Neural cell (in vitro differentiated cells): ENCODE measurements around the gene FJX1. TPM values are rescaled to one million over a fixed set of nuclear protein-coding genes. Genes with fewer than 3 reads are reported as not detected.
"Not testable (repeated sequence)": the region's sequence is repeated elsewhere in the genome, so short reads cannot be mapped to it uniquely, and the experiment has no call there.

Experiments
- H2AFZ ChIP-seq: fragments of 200-600, 300-800 bp; sonication (generic), shearing (Covaris generic); 2 replicates; pipeline ENCODE4 v1.6.0; 2014; ENCODE audit warnings: low read depth, mild to moderate bottlenecking, antibody characterized with exemption, low read length, moderate library complexity
- H3F3A ChIP-seq: fragments of 200-600 bp; shearing (Covaris generic); 2 replicates; pipeline ENCODE4 v1.6.1; 2016; ENCODE audit warnings: mild to moderate bottlenecking, moderate library complexity, mixed read lengths, antibody characterized with exemption, low read length; ENCODE audit not compliant: insufficient read depth, poor library complexity, severe bottlenecking
- H3K27ac ChIP-seq: fragments of 200-600, 300-800 bp; sonication (generic), shearing (Covaris generic); 2 replicates; pipeline ENCODE4 v1.5.1; 2014; ENCODE audit warnings: mild to moderate bottlenecking, low read length, moderate library complexity
- H3K27me3 ChIP-seq: fragments of 300-800, 200-600 bp; sonication (generic), shearing (Covaris generic); 2 replicates; pipeline ENCODE4 v1.6.0; 2014; ENCODE audit warnings: mild to moderate bottlenecking, low read depth, low read length, moderate library complexity; ENCODE audit not compliant: insufficient read depth
- H3K36me3 ChIP-seq: fragments of 300-800, 200-600 bp; sonication (generic), shearing (Covaris generic); 2 replicates; pipeline ENCODE4 v1.5.1; 2014; ENCODE audit warnings: mild to moderate bottlenecking, antibody characterized with exemption, low read length, moderate library complexity; ENCODE audit not compliant: insufficient read depth
- H3K4me2 ChIP-seq: fragments of 300-800, 200-600 bp; sonication (generic), shearing (Covaris generic); 2 replicates; pipeline ENCODE4 v1.6.0; 2014; ENCODE audit warnings: mild to moderate bottlenecking, low read length
- H3K4me3 ChIP-seq: fragments of 300-800, 200-600 bp; sonication (generic), shearing (Covaris generic); 2 replicates; pipeline ENCODE4 v1.5.1; 2014; ENCODE audit warnings: mild to moderate bottlenecking, low read length, moderate library complexity
- H3K79me2 ChIP-seq: fragments of 200-600 bp; shearing (Covaris generic); replicated peaks from 2 replicates; pipeline ENCODE4 v1.6.0; 2014; ENCODE audit warnings: mild to moderate bottlenecking, low read length, moderate library complexity; ENCODE audit not compliant: insufficient read depth
- H3K9ac ChIP-seq: fragments of 300-800, 200-600 bp; sonication (generic), shearing (Covaris generic); 2 replicates; pipeline ENCODE4 v1.6.1; 2016; ENCODE audit warnings: mild to moderate bottlenecking, low read length, mixed read lengths
- H3K9me2 ChIP-seq: fragments of 200-600 bp; shearing (Covaris generic); 2 replicates; pipeline ENCODE4 v1.6.1; 2016; ENCODE audit warnings: mild to moderate bottlenecking, low read length, mixed read lengths; ENCODE audit not compliant: insufficient read depth
- H3K9me3 ChIP-seq: fragments of 200-600, 300-800 bp; sonication (generic), shearing (Covaris generic); 2 replicates; pipeline ENCODE4 v1.6.1; 2016; ENCODE audit warnings: mild to moderate bottlenecking, mixed run types, low read length, moderate library complexity, mixed read lengths
- H4K20me1 ChIP-seq: fragments of 200-600 bp; shearing (Covaris generic); 2 replicates; pipeline ENCODE4 v1.6.1; 2016; ENCODE audit warnings: mild to moderate bottlenecking, mixed run types; ENCODE audit not compliant: insufficient read depth
- EP300 ChIP-seq: fragments of 450-650 bp; conservative IDR thresholded peaks from 2 replicates; pipeline ENCODE4 v1.6.1; 2014; ENCODE audit warnings: antibody characterized with exemption, mild to moderate bottlenecking, moderate library complexity; ENCODE audit not compliant: poor library complexity, severe bottlenecking
- EZH2 ChIP-seq: fragments of 200-600, 300-800 bp; shearing (Covaris generic), sonication (generic); IDR thresholded peaks from 2 replicates; pipeline ENCODE4 v1.6.1; 2014; ENCODE audit warnings: antibody characterized with exemption, low read length, borderline replicate concordance, mild to moderate bottlenecking; ENCODE audit not compliant: insufficient read depth, poor library complexity, severe bottlenecking
- MXI1 ChIP-seq: fragments of 450-650 bp; conservative IDR thresholded peaks from 2 replicates; pipeline ENCODE4 v1.6.1; 2014; ENCODE audit warnings: antibody characterized with exemption, mild to moderate bottlenecking; ENCODE audit not compliant: poor library complexity, severe bottlenecking
- POLR2AphosphoS5 ChIP-seq: IDR thresholded peaks from 2 replicates; pipeline ENCODE4 v1.6.1; 2012
- RAD21 ChIP-seq: fragments of 450-650 bp; conservative IDR thresholded peaks from 2 replicates; pipeline ENCODE4 v1.6.1; 2014; ENCODE audit warnings: antibody characterized with exemption, mild to moderate bottlenecking, moderate library complexity
- SMC3 ChIP-seq: fragments of 450-650 bp; conservative IDR thresholded peaks from 2 replicates; pipeline ENCODE4 v1.6.1; 2014; ENCODE audit warnings: antibody characterized with exemption, mild to moderate bottlenecking, moderate library complexity; ENCODE audit not compliant: poor library complexity
- TAF1 ChIP-seq: IDR thresholded peaks from 2 replicates; pipeline ENCODE4 v1.6.1; 2012; ENCODE audit warnings: low read depth
- polyA plus RNA-seq: library from polyadenylated mRNA; depleted of rRNA; stranded (reverse); fragments of >200 nt; gene quantifications from 2 replicates; pipeline ENCODE4 v1.2.3, GENCODE V29; 2014
- TF ChIP-seq, protein P1 (sequence below): fragments of 450-650 bp; IDR thresholded peaks from 2 replicates; pipeline ENCODE4 v1.5.1; 2014; ENCODE audit warnings: antibody characterized with exemption, mild to moderate bottlenecking, moderate library complexity; ENCODE audit not compliant: poor library complexity, severe bottlenecking
- TF ChIP-seq, protein P2 (sequence below): IDR thresholded peaks from 2 replicates; pipeline ENCODE4 v1.6.1; 2012; ENCODE audit warnings: borderline replicate concordance

Gene FJX1
- polyA plus RNA-seq, 1 donor from 2014 or later = 56.3 TPM

DNA sequence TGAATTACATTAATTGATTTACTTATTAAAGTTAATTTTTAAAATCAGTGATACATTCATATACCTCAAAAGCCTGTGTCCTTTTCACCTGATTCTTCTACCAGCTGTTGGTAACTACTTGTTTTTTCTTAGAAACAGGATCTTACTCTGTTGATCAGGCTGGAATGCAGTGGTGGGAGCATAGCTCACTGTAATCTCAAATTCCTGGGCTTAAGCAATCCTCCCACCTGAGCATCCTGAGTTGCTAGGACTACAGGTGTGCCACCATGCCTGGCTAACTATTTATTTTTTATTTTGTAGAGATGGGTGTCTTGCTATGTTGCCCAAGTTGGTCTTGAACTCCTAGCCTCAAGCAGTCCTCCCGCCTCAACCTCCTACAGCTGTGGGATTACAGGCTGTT is 49.0 kb downstream of the FJX1 start:
- Histone ChIP-seq H3K9ac (no peak overlapping the region), H3K27ac (no peak overlapping the region), H3K79me2 (peaks cover 71% of the 10 kb centered on the region)

DNA sequence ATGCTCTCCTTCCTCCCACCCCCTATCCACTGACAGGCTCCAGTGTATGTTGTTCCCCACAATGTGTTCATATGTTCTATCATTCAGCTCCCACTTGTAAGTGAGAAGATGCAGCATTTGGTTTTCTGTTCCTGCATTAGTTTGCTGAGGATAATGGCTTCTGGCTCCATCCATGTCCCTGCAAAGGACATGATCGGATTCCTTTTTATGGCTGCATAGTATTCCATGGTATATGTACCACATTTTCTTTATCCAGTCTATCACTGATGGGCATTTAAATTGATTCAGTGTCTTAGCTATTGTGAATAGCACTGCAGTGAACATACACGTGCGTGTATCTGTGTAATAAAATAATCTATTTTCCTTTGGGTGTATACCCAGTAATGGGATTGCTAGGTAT is 50.1 kb downstream of the FJX1 start:
- not testable (repeated sequence) for H3K9me3 ChIP-seq, H3K9me2 ChIP-seq, H3K27ac ChIP-seq, H3F3A ChIP-seq, H3K4me3 ChIP-seq, H3K27me3 ChIP-seq, H4K20me1 ChIP-seq, H3K4me2 ChIP-seq, H3K36me3 ChIP-seq, H2AFZ ChIP-seq, H3K9ac ChIP-seq
- H3K79me2 ChIP-seq = peaks cover 77% of the 10 kb centered on the region

More for the DNA sequence above, 49.0 kb downstream of the FJX1 start:
- no peaks in the 10 kb centered on the region for H3K9me2 ChIP-seq
- H3K4me2 ChIP-seq = no peak overlapping the region
- H3F3A ChIP-seq = no peaks in the 10 kb centered on the region
- H3K4me3 ChIP-seq = no peak overlapping the region
- H3K36me3 ChIP-seq = no peaks in the 10 kb centered on the region
- H3K9me3 ChIP-seq = peaks cover 3% of the 10 kb centered on the region
- H4K20me1 ChIP-seq = no peaks in the 10 kb centered on the region
- H3K27me3 ChIP-seq = no peaks in the 10 kb centered on the region
- TF ChIP-seq RAD21 (no peak), TAF1 (no peak), EP300 (no peak), MXI1 (no peak), POLR2AphosphoS5 (no peak), EZH2 (no peak), SMC3 (no peak)
- TF ChIP-seq, protein P1, sequence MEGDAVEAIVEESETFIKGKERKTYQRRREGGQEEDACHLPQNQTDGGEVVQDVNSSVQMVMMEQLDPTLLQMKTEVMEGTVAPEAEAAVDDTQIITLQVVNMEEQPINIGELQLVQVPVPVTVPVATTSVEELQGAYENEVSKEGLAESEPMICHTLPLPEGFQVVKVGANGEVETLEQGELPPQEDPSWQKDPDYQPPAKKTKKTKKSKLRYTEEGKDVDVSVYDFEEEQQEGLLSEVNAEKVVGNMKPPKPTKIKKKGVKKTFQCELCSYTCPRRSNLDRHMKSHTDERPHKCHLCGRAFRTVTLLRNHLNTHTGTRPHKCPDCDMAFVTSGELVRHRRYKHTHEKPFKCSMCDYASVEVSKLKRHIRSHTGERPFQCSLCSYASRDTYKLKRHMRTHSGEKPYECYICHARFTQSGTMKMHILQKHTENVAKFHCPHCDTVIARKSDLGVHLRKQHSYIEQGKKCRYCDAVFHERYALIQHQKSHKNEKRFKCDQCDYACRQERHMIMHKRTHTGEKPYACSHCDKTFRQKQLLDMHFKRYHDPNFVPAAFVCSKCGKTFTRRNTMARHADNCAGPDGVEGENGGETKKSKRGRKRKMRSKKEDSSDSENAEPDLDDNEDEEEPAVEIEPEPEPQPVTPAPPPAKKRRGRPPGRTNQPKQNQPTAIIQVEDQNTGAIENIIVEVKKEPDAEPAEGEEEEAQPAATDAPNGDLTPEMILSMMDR = no peak
- TF ChIP-seq, protein P2, sequence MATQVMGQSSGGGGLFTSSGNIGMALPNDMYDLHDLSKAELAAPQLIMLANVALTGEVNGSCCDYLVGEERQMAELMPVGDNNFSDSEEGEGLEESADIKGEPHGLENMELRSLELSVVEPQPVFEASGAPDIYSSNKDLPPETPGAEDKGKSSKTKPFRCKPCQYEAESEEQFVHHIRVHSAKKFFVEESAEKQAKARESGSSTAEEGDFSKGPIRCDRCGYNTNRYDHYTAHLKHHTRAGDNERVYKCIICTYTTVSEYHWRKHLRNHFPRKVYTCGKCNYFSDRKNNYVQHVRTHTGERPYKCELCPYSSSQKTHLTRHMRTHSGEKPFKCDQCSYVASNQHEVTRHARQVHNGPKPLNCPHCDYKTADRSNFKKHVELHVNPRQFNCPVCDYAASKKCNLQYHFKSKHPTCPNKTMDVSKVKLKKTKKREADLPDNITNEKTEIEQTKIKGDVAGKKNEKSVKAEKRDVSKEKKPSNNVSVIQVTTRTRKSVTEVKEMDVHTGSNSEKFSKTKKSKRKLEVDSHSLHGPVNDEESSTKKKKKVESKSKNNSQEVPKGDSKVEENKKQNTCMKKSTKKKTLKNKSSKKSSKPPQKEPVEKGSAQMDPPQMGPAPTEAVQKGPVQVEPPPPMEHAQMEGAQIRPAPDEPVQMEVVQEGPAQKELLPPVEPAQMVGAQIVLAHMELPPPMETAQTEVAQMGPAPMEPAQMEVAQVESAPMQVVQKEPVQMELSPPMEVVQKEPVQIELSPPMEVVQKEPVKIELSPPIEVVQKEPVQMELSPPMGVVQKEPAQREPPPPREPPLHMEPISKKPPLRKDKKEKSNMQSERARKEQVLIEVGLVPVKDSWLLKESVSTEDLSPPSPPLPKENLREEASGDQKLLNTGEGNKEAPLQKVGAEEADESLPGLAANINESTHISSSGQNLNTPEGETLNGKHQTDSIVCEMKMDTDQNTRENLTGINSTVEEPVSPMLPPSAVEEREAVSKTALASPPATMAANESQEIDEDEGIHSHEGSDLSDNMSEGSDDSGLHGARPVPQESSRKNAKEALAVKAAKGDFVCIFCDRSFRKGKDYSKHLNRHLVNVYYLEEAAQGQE = no peak
- H2AFZ ChIP-seq = no peak overlapping the region

Other genes with a start within 250 kb of the FJX1 start
- gene SLC1A2, start 198.9 kb upstream of the FJX1 start, polyA plus RNA-seq = 130 and 134 TPM in 2 replicates
- 0.48 and 0.56 TPM in 2 replicates for gene PAMR1, start 92.8 kb upstream of the FJX1 start, polyA plus RNA-seq
- 14.9 and 17.1 TPM in 2 replicates for gene TRIM44, start 44.3 kb downstream of the FJX1 start, polyA plus RNA-seq